GM12891 (cell line): Measurements from ENCODE around the gene NLGN1.

Experiments used
- PAX5 ChIP-seq: IDR thresholded peaks from 2 replicates; pipeline ENCODE4 v1.6.1; 2011; ENCODE audit warnings: low read length, moderate library complexity, mild to moderate bottlenecking; ENCODE audit not compliant: insufficient read depth, severe bottlenecking
- POLR2A ChIP-seq: IDR thresholded peaks from 2 replicates; pipeline ENCODE4 v1.6.1; 2011; ENCODE audit warnings: low read depth, low read length, control low read depth
- POLR2AphosphoS5 ChIP-seq: IDR thresholded peaks from 2 replicates; pipeline ENCODE4 v1.6.1; 2011; ENCODE audit warnings: low read depth, low read length, control low read depth
- POU2F2 ChIP-seq: IDR thresholded peaks from 2 replicates; pipeline ENCODE4 v1.6.1; 2011; ENCODE audit warnings: low read depth, mild to moderate bottlenecking, control low read depth, low read length, moderate library complexity
- SPI1 ChIP-seq: IDR thresholded peaks from 2 replicates; pipeline ENCODE4 v1.6.1; 2011; ENCODE audit warnings: low read depth, low read length, control low read depth
- TAF1 ChIP-seq: IDR thresholded peaks from 2 replicates; pipeline ENCODE4 v1.6.1; 2011; ENCODE audit warnings: low read depth, low read length, control low read depth

- TF ChIP-seq POLR2AphosphoS5 (no peak), TAF1 (no peak), POU2F2 (no peak), POLR2A (no peak), SPI1 (no peak), PAX5 (no peak)
Observed at GRCh38 chr3:174191895-174192294, 794.4 kb downstream of the NLGN1 start.
